Endothelial cell of hepatic sinusoid (primary cell): ENCODE data around the gene FAM131B.

Experiments used
- in situ Hi-C: cut with HindIII; loops from 2 replicates; pipeline ENCODE4 v1.10.0; 2017; ENCODE audit warnings: low sequenced_read_pairs

Gene FAM131B

GRCh38 chr7:143384148-143384547, 21.6 kb upstream of the FAM131B start:
- in situ Hi-C loops: no loop called here

GRCh38 chr7:143383642-143383957, 21.1 kb upstream of the FAM131B start:
- in situ Hi-C loops: no loop called here

DNA sequence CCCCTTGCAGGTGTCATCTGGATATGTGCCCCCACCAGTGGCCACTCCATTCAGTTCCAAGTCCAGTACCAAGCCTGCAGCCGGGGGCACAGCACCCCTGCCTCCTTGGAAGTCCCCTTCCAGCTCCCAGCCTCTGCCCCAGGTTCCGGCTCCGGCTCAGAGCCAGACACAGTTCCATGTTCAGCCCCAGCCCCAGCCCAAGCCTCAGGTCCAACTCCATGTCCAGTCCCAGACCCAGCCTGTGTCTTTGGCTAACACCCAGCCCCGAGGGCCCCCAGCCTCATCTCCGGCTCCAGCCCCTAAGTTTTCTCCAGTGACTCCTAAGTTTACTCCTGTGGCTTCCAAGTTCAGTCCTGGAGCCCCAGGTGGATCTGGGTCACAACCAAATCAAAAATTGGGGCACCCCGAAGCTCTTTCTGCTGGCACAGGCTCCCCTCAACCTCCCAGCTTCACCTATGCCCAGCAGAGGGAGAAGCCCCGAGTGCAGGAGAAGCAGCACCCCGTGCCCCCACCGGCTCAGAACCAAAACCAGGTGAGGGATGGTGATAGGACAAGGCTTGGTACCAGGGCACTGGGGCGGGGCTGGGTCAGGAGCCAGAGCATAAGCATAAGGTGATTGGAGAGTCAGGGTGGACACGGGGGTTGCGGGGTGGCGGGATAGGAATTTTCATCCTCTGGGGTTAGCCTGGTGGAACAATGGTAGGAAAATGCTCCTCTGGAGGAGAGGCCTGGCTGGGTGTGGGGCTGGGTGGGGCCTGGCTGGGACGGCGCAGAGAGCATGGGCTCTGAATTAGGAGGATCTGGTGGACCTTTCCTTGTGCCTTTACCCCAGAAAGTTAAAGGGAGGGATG, 20.5 kb upstream of the FAM131B start:
- in situ Hi-C loops: no loop called here

DNA sequence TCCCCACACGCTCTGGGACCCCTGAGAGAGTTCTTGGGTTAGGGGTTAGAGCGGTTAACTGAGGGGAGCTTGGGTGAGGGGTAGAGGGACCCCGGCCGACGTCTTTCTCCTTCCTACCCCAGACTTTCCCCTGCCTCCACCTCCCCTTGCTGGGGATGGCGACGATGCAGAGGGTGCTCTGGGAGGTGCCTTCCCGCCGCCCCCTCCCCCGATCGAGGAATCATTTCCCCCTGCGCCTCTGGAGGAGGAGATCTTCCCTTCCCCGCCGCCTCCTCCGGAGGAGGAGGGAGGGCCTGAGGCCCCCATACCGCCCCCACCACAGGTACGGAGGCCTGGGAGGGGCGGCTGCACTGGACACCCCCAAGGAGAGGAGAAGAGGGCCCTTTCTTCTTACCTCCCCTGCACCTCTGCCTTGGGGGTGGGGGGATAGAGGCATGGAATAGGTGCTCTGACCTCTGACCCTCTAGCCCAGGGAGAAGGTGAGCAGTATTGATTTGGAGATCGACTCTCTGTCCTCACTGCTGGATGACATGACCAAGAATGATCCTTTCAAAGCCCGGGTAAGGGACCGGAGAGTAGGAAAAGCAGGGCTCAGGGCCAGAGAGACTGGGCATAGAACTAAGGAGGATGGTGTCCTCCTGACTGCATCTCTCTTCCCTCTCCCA, 19.7 kb upstream of the FAM131B start:
- in situ Hi-C loops: no loop called here

- in situ Hi-C loops: no loop called here
Measured at GRCh38 chr7:143381427-143382125, 19.1 kb upstream of the FAM131B start.

GRCh38 chr7:143380646-143381426, 18.3 kb upstream of the FAM131B start, which contains the start of gene ZYX:
TSS of gene ZYX (plus strand) at chr7:143381345. CDS start at chr7:143381572, 227 bp downstream.
- in situ Hi-C loops: no loop called here

- in situ Hi-C loops: no loop called here
Measured at GRCh38 chr7:143380260-143380645, 17.7 kb upstream of the FAM131B start.

GRCh38 chr7:143379611-143380259, 17.2 kb upstream of the FAM131B start:
- in situ Hi-C loops: no loop called here

DNA sequence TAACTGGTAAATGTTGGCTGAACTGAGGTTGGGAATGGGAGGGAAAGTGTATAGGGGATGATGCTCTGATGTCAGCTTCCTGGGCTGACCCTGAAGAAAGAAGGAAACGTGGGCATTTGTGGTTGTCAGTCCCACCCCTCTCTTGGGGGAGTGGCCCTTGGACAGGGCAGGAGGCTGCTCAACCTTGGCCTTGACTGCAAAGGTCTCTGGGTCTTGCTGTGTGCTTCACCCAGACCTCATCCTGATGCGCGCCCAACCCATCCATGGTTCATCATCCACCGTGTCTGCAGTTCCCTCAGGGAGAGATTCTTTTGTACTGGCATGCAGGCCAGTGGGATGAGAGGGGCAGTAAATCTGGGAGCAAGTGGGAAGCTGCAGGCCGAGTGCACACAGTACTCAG, 13.9 kb upstream of the FAM131B start:
- in situ Hi-C loops: no loop called here

DNA sequence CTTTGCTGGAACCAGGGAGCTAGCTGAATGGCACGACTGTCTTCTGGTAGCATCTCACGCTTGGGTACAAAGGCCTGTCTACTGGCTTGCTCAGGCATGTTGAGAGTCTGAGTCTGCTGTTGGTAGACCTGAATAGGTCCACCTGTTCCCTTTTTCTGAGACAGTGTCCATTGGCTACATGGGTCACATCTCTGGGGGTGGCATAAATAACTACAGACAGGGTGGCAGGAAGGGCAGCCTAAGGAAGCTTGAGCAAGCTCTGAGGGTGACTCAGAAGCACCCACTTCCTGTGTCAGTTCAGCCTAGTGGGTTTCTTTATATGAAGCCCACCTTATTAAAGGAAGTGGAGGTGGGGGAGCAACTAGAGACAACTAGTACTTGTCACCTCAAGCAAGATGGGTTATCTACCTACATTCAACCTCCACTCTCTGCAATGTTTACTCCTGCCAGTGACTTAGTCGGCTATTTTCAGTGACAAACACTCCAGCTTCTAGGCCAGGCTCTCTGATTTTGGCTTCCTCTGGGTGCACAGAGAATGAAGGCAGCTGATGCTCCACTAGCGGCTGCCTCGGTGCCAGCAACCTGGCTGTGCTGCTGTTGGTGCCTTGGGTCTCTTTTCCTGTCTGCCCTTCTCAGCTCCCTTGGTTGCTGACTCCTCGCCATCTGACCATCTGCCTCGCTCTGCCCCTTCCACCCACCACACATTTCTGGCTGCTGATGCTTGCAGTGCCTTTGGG, 13.0 kb upstream of the FAM131B start:
- in situ Hi-C loops: no loop called here

GRCh38 chr7:143374561-143374960, 12.0 kb upstream of the FAM131B start:
- in situ Hi-C loops: no loop called here

- in situ Hi-C loops: no loop called here
Measured at GRCh38 chr7:143373255-143373794, 10.8 kb upstream of the FAM131B start.

GRCh38 chr7:143372070-143372469, 9.6 kb upstream of the FAM131B start:
- in situ Hi-C loops: no loop called here

- in situ Hi-C loops: no loop called here
Measured at GRCh38 chr7:143369678-143370651, 7.5 kb upstream of the FAM131B start.

- in situ Hi-C loops: no loop called here
Measured at GRCh38 chr7:143368387-143368786, 5.9 kb upstream of the FAM131B start.

GRCh38 chr7:143367972-143368371, 5.5 kb upstream of the FAM131B start:
- in situ Hi-C loops: no loop called here

- in situ Hi-C loops: no loop called here
Measured at GRCh38 chr7:143363016-143363937, 764 bp upstream of the FAM131B start.
